Lower leg skin (tissue), 3 donors: Measurements from ENCODE around the gene INO80D.
"Not testable (repeated sequence)": the region's sequence is repeated elsewhere in the genome, so short reads cannot be mapped to it uniquely, and the experiment has no call there.

ENCODE experiments used
- POLR2A ChIP-seq, 2 donors: fragments of 450-650 bp; IDR thresholded peaks; one replicate each; pipeline ENCODE4 v1.6.1; 2016 to 2017; ENCODE audit warnings: antibody characterized with exemption in 2 of 2, mild to moderate bottlenecking in 1 of 2, moderate library complexity in 1 of 2
- TF ChIP-seq, protein P1 (sequence below), 3 donors: fragments of 450-650 bp; IDR thresholded peaks; one replicate each; pipeline ENCODE4 v1.5.1; 2016; ENCODE audit warnings: antibody characterized with exemption in 3 of 3, mild to moderate bottlenecking in 3 of 3, moderate library complexity in 2 of 3

DNA sequence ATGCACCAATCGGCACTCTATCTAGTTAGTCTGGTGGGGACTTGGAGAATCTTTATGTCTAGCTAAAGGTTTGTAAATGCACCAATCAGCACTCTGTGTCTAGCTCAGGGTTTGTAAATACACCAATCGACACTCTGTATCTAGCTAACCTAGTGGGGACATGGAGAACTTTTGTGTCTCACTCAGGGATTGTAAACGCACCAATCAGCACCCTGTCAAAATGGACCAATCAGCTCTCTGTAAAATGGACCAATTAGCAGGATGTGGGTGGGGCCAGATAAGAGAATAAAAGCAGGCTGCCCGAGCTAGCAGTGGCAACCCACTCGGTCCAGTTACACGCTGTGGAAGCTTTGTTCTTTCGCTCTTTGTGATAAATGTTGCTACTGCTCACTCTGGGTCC lies 108.3 kb downstream of the INO80D start:
- TF ChIP-seq, protein P1, sequence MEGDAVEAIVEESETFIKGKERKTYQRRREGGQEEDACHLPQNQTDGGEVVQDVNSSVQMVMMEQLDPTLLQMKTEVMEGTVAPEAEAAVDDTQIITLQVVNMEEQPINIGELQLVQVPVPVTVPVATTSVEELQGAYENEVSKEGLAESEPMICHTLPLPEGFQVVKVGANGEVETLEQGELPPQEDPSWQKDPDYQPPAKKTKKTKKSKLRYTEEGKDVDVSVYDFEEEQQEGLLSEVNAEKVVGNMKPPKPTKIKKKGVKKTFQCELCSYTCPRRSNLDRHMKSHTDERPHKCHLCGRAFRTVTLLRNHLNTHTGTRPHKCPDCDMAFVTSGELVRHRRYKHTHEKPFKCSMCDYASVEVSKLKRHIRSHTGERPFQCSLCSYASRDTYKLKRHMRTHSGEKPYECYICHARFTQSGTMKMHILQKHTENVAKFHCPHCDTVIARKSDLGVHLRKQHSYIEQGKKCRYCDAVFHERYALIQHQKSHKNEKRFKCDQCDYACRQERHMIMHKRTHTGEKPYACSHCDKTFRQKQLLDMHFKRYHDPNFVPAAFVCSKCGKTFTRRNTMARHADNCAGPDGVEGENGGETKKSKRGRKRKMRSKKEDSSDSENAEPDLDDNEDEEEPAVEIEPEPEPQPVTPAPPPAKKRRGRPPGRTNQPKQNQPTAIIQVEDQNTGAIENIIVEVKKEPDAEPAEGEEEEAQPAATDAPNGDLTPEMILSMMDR (IDR thresholded peaks at IDR 0.05): not testable (repeated sequence)
- not testable (repeated sequence) for TF ChIP-seq POLR2A (IDR thresholded peaks at IDR 0.05)
